Gastroesophageal sphincter (tissue), 3 donors: ENCODE data around the gene CLEC1A.
A peak's percentile ranks its signal among the peaks of the same experiment; 100 is the strongest.

Source experiments
- CTCF ChIP-seq, 4 experiments: fragments of 200-600 bp in 2 of 4; fragments of 450-650 bp in 2 of 4; sonication (generic) in 1 of 4; IDR thresholded peaks; one replicate each; pipeline ENCODE4 v1.5.1; 2017 to 2019; ENCODE audit warnings: antibody characterized with exemption in 4 of 4, mild to moderate bottlenecking in 2 of 4, moderate library complexity in 2 of 4
- POLR2A ChIP-seq, 2 donors: fragments of 450-650 bp; IDR thresholded peaks; one replicate each; pipeline ENCODE4 v1.6.1; 2017; ENCODE audit warnings: antibody characterized with exemption in 2 of 2, mild to moderate bottlenecking in 2 of 2, moderate library complexity in 1 of 2

- peak in 1 of 2 donors; percentile 33 for TF ChIP-seq POLR2A (IDR thresholded peaks at IDR 0.05)
- no peak for TF ChIP-seq CTCF (IDR thresholded peaks at IDR 0.05)
Measured at GRCh38 chr12:10128687-10129086, 29.9 kb upstream of the CLEC1A start.
